Upper lobe of left lung (tissue), 6 donors: ENCODE results near the gene DGKB. TPM values are rescaled to one million over a fixed set of nuclear protein-coding genes. Genes with fewer than 3 reads are reported as not detected.

Experiments used
- ATAC-seq, 2 donors: fragments of 200-7000 bp; cut with Tn5 transposase; one replicate each; pipeline ENCODE4 v1.9.1; 2022; ENCODE audit warnings: mild to moderate bottlenecking in 2 of 2, moderate library complexity in 2 of 2; ENCODE audit not compliant: low FRiP score in 2 of 2
- DNase-seq, 2 donors: peaks; one replicate each; pipeline ENCODE4 v3.0.0-alpha.2; 2019 to 2020
- H3K27ac ChIP-seq, 4 donors: fragments of 200-600 bp; sonication (generic); one replicate each; pipeline ENCODE4 v1.5.1; 2016 to 2019
- H3K27me3 ChIP-seq, 4 donors: fragments of 200-600 bp; sonication (generic); one replicate each; pipeline ENCODE4 v1.5.1; 2017 to 2019
- H3K36me3 ChIP-seq, 4 donors: fragments of 200-600 bp; sonication (generic); one replicate each; pipeline ENCODE4 v1.5.1; 2016 to 2019
- H3K4me1 ChIP-seq, 4 donors: fragments of 200-600 bp; sonication (generic); one replicate each; pipeline ENCODE4 v1.5.1; 2018 to 2019
- H3K4me3 ChIP-seq, 4 donors: fragments of 200-600 bp; sonication (generic); one replicate each; pipeline ENCODE4 v1.5.1; 2017 to 2019; ENCODE audit warnings: mild to moderate bottlenecking in 2 of 4, moderate library complexity in 1 of 4
- H3K9me3 ChIP-seq, 4 donors: fragments of 200-600 bp; sonication (generic); one replicate each; pipeline ENCODE4 v1.5.1; 2018 to 2019
- EP300 ChIP-seq, 4 donors: sonication (generic); formaldehyde crosslinking; IDR thresholded peaks; one replicate each; pipeline ENCODE4 v1.5.1; 2017; ENCODE audit warnings: antibody characterized with exemption in 4 of 4, control low read depth in 2 of 4
- POLR2A ChIP-seq, 4 donors: fragments of 450-650 bp; IDR thresholded peaks; one replicate each; pipeline ENCODE4 v1.5.1; 2016 to 2017; ENCODE audit warnings: antibody characterized with exemption in 4 of 4, mild to moderate bottlenecking in 2 of 4
- POLR2AphosphoS5 ChIP-seq, 2 donors: sonication (generic); formaldehyde crosslinking; IDR thresholded peaks; one replicate each; pipeline ENCODE4 v1.5.1; 2017; ENCODE audit warnings: antibody characterized with exemption in 2 of 2
- WGBS, 2 donors: methylation state at CpG; one replicate each; pipeline ENCODE4 v1.1.5; 2017 to 2018; 5-methylcytosine and 5-hydroxymethylcytosine counted together
- total RNA-seq, 6 donors: library from RNA; depleted of rRNA in 4 of 6; stranded (reverse); fragments of >200 nt in 4 of 6; gene quantifications; one replicate each; pipeline versions ENCODE4 v1.1.0 to v1.2.1, GENCODE V29; 2016 to 2021
- TF ChIP-seq, protein P1 (sequence below), 6 experiments: fragments of 450-650 bp in 4 of 6; fragments of 200-600 bp in 2 of 6; sonication (generic) in 2 of 6; IDR thresholded peaks; one replicate each; pipeline ENCODE4 v1.5.1; 2016 to 2019; ENCODE audit warnings: antibody characterized with exemption in 6 of 6
- donor health status: DM: no; HTN: no; CAD: no; lungs with moderate emphysema.
- donor health status: DM: no; HTN: yes; CAD: no; lungs with severe emphysema.

DGKB gene
- total RNA-seq, 6 donors from 2014 or later: 0.09 to 0.30 (median 0.30) TPM; not detected in 3

DNA sequence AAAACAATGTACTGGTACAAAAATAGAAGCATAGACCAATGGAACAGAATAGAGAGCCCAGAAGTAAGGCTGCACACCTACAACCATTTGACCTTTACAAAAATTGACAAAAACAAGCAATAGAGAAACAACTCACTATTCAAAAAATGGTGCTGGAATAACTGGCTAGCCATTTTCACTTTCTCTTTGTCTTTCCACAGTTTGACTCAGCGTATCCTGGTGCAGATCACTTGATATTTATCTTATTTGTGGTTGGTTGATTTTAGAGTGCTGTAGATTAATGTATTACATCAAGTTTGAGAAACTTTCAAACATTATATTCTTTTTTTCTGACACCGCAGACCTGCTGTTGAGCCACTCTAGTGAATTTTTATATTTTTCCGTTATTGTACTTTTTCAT is 381.4 kb downstream of the DGKB start:
- H3K27me3 ChIP-seq: no peaks in the 10 kb centered on the region
- ATAC-seq: no peak
- no peak overlapping the region for H3K27ac ChIP-seq
- H3K36me3 ChIP-seq: no peaks in the 10 kb centered on the region
- TF ChIP-seq POLR2A (IDR thresholded peaks at IDR 0.05): no peak
- TF ChIP-seq EP300 (IDR thresholded peaks at IDR 0.05): no peak
- TF ChIP-seq, protein P1, sequence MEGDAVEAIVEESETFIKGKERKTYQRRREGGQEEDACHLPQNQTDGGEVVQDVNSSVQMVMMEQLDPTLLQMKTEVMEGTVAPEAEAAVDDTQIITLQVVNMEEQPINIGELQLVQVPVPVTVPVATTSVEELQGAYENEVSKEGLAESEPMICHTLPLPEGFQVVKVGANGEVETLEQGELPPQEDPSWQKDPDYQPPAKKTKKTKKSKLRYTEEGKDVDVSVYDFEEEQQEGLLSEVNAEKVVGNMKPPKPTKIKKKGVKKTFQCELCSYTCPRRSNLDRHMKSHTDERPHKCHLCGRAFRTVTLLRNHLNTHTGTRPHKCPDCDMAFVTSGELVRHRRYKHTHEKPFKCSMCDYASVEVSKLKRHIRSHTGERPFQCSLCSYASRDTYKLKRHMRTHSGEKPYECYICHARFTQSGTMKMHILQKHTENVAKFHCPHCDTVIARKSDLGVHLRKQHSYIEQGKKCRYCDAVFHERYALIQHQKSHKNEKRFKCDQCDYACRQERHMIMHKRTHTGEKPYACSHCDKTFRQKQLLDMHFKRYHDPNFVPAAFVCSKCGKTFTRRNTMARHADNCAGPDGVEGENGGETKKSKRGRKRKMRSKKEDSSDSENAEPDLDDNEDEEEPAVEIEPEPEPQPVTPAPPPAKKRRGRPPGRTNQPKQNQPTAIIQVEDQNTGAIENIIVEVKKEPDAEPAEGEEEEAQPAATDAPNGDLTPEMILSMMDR (IDR thresholded peaks at IDR 0.05): no peak
- TF ChIP-seq POLR2AphosphoS5 (IDR thresholded peaks at IDR 0.05): no peak
- H3K4me1 ChIP-seq: no peaks in the 10 kb centered on the region
- no peaks in the 10 kb centered on the region for H3K9me3 ChIP-seq
- 91 to 93% methylated on average over 3 of the region's 3 CpGs for WGBS, 2 donors
- no peak for DNase-seq
- no peak overlapping the region for H3K4me3 ChIP-seq

DNA sequence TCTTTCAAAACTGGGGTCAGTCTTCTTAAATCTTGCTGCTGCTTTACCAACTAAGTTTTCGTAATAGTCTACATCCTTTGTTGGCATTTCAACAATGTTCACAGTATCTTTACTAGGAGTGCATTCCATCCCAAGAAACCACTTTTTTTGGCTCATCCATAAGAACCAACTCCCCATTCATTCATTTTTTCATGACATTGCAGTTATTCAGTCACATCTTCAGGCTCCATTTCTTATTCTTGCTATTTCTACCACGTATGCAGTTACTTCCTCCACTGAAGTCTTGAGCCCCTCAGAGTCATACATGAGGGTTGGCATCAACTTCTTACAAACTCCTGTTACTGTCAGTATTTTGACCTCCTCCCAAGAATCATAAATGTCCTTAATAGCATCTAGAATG is 392.3 kb downstream of the DGKB start:
- Histone ChIP-seq H3K27ac (no peak overlapping the region), H3K27me3 (no peaks in the 10 kb centered on the region), H3K4me3 (no peak overlapping the region), H3K4me1 (no peaks in the 10 kb centered on the region), H3K36me3 (no peaks in the 10 kb centered on the region), H3K9me3 (peaks cover 0 to 5% (median 0%) of the 10 kb centered on the region in 4 donors)
- TF ChIP-seq EP300 (IDR thresholded peaks at IDR 0.05) (no peak), POLR2AphosphoS5 (IDR thresholded peaks at IDR 0.05) (no peak), POLR2A (IDR thresholded peaks at IDR 0.05) (no peak)
- TF ChIP-seq, protein P1 (IDR thresholded peaks at IDR 0.05): no peak
- no peak for DNase-seq
- no peak for ATAC-seq
- 82 to 84% methylated on average over 2 of the region's 2 CpGs for WGBS, 2 donors

DNA sequence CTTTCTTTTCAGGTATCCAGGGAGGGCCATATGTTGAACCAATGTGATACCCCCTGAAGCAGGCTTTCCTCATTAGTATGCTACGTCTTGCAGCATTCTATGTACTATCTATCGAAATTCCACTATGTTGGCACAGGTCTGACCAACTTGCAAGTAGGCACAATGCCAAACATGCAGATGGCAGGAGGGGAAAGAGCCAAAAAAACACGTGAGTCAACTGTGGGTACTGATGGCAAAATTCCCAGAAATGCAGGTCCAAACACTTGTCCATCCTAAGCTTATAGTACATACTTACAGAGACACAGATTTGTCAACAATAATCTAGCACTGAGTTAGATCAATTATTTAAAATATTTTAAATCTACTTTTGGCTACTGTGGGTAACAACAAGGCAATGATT is 394.9 kb downstream of the DGKB start:
- ATAC-seq (no peak), DNase-seq (no peak)
- no peaks in the 10 kb centered on the region for H3K36me3 ChIP-seq
- TF ChIP-seq, protein P1 (IDR thresholded peaks at IDR 0.05): no peak
- TF ChIP-seq EP300 (IDR thresholded peaks at IDR 0.05): no peak
- no peak overlapping the region for H3K4me3 ChIP-seq
- H3K27ac ChIP-seq: no peak overlapping the region
- no peaks in the 10 kb centered on the region for H3K27me3 ChIP-seq
- 43 to 45% methylated on average over 3 of the region's 3 CpGs for WGBS, 2 donors
- no peaks in the 10 kb centered on the region for H3K4me1 ChIP-seq
- peaks cover 0 to 5% (median 0%) of the 10 kb centered on the region in 4 donors for H3K9me3 ChIP-seq

DNA sequence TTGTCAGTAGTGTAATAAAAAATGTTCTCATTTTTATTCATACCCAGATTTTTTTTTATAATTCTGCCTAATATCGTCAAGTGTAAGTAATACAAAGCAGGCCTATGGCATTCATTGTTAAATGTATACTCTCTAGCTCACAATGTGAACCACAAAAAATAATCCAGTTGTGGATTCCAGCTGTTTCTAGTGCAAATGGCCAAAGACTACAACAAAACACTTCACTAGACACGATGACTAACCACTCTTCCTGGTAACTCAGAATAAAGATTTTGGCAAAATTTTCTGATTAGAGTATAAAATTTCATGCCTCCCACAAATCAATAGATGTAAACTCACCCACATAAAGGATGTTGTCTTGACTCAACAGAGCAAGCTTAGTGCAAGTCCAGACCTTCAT is 396.6 kb downstream of the DGKB start:
- no peak overlapping the region for H3K4me3 ChIP-seq
- WGBS, 2 donors: 79 to 83% methylated on average over 2 of the region's 2 CpGs
- no peaks in the 10 kb centered on the region for H3K4me1 ChIP-seq
- H3K36me3 ChIP-seq: no peaks in the 10 kb centered on the region
- no peak overlapping the region for H3K27ac ChIP-seq
- TF ChIP-seq POLR2AphosphoS5 (IDR thresholded peaks at IDR 0.05): no peak
- no peak for TF ChIP-seq EP300 (IDR thresholded peaks at IDR 0.05)
- TF ChIP-seq, protein P1 (IDR thresholded peaks at IDR 0.05): no peak
- no peak for TF ChIP-seq POLR2A (IDR thresholded peaks at IDR 0.05)
- DNase-seq (no peak), ATAC-seq (no peak)
- no peaks in the 10 kb centered on the region for H3K27me3 ChIP-seq
- peaks cover 0 to 5% (median 0%) of the 10 kb centered on the region in 4 donors for H3K9me3 ChIP-seq

DNA sequence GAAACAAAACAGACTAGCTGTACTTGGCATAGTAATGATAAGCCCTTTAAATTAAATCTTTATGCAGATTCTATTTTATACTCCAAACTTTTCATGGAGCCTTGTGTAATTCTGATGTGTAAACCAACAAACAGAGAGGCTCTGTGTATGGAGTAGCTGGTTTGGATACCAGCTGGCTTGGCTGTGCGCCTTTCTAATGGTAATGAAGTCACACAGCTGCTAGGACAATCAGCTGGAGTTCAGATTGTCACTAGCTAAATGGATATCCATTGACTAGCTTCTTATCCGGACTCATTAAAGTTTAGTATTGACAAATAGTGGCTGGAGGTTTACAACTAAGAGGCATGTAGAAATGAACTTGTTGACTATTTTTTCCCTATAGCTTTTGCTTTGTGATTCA is 398.4 kb downstream of the DGKB start:
- 73 to 75% methylated on average over 2 of the region's 2 CpGs for WGBS, 2 donors
- no peaks in the 10 kb centered on the region for H3K27me3 ChIP-seq

More for the DNA sequence above, 398.4 kb downstream of the DGKB start:
- no peak overlapping the region for H3K4me3 ChIP-seq
- TF ChIP-seq POLR2A (IDR thresholded peaks at IDR 0.05): no peak
- TF ChIP-seq POLR2AphosphoS5 (IDR thresholded peaks at IDR 0.05): no peak
- H3K9me3 ChIP-seq: no peaks in the 10 kb centered on the region
- no peaks in the 10 kb centered on the region for H3K36me3 ChIP-seq
- ATAC-seq: no peak
- no peaks in the 10 kb centered on the region for H3K4me1 ChIP-seq
- no peak overlapping the region for H3K27ac ChIP-seq
- no peak for DNase-seq
